ENCODE data around the gene SNTA1. TPM values are rescaled to one million over a fixed set of nuclear protein-coding genes. Genes with fewer than 3 reads are reported as not detected.
A peak's percentile ranks its signal among the peaks of the same experiment; 100 is the strongest.

The SNTA1 gene
- total and polyA plus RNA-seq, 2 experiments from 2014 or later: 3.8 to 9.3 TPM

- Mint-ChIP-seq H3K36me3 (ENCODE audit: low read depth) (no peaks in the 10 kb centered on the region), H3K4me3 (no peak overlapping the region; the same call in 2 of the 3 replicates), H3K27me3 (ENCODE audit: insufficient read depth, low read depth, poor library complexity) (peaks cover 15% of the 10 kb centered on the region), H3K27ac (no peak overlapping the region), H3K9me3 (no peaks in the 10 kb centered on the region), H3K4me1 (peaks cover 31% of the 10 kb centered on the region)
- Histone ChIP-seq H3K79me2 (replicated peaks; ENCODE audit: insufficient read depth) (no peaks in the 10 kb centered on the region), H3K36me3 (ENCODE audit: insufficient read depth) (no peaks in the 10 kb centered on the region), H3K4me3 (no peak overlapping the region), H3F3A (replicated peaks; ENCODE audit: low read depth) (no peaks in the 10 kb centered on the region), H3K27ac (ENCODE audit: low read depth) (no peak overlapping the region), H3K9me2 (ENCODE audit: insufficient read depth) (no peaks in the 10 kb centered on the region), H3K4me2 (0 out of 2 replicates have a peak overlapping the region, but pooled peaks have one; percentile 16), H4K20me1 (replicated peaks; ENCODE audit: insufficient read depth) (no peaks in the 10 kb centered on the region), H3K4me1 (ENCODE audit: insufficient read depth) (peaks cover 25% of the 10 kb centered on the region), H3K27me3 (ENCODE audit: insufficient read depth) (no peaks in the 10 kb centered on the region), H2AFZ (peak overlapping the region; percentile 63)
- peak; percentile 73 for ATAC-seq
- DNase-seq (ENCODE audit: low spot score): peak; percentile 54
- TF ChIP-seq JUNB (IDR thresholded peaks at IDR 0.05; ENCODE audit: unreplicated experiment): no peak
- TF ChIP-seq, protein P1, sequence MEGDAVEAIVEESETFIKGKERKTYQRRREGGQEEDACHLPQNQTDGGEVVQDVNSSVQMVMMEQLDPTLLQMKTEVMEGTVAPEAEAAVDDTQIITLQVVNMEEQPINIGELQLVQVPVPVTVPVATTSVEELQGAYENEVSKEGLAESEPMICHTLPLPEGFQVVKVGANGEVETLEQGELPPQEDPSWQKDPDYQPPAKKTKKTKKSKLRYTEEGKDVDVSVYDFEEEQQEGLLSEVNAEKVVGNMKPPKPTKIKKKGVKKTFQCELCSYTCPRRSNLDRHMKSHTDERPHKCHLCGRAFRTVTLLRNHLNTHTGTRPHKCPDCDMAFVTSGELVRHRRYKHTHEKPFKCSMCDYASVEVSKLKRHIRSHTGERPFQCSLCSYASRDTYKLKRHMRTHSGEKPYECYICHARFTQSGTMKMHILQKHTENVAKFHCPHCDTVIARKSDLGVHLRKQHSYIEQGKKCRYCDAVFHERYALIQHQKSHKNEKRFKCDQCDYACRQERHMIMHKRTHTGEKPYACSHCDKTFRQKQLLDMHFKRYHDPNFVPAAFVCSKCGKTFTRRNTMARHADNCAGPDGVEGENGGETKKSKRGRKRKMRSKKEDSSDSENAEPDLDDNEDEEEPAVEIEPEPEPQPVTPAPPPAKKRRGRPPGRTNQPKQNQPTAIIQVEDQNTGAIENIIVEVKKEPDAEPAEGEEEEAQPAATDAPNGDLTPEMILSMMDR (conservative IDR thresholded peaks at IDR 0.05; ENCODE audit: low read depth in 2 of 2): no peak
- no peak for TF ChIP-seq NANOG (IDR thresholded peaks at IDR 0.05; ENCODE audit: borderline replicate concordance)
- TF ChIP-seq EZH2phosphoT487 (IDR thresholded peaks at IDR 0.05; ENCODE audit: unreplicated experiment): no peak
- TF ChIP-seq STAT1 (IDR thresholded peaks at IDR 0.05; ENCODE audit: unreplicated experiment): no peak
- TF ChIP-seq, protein P2, sequence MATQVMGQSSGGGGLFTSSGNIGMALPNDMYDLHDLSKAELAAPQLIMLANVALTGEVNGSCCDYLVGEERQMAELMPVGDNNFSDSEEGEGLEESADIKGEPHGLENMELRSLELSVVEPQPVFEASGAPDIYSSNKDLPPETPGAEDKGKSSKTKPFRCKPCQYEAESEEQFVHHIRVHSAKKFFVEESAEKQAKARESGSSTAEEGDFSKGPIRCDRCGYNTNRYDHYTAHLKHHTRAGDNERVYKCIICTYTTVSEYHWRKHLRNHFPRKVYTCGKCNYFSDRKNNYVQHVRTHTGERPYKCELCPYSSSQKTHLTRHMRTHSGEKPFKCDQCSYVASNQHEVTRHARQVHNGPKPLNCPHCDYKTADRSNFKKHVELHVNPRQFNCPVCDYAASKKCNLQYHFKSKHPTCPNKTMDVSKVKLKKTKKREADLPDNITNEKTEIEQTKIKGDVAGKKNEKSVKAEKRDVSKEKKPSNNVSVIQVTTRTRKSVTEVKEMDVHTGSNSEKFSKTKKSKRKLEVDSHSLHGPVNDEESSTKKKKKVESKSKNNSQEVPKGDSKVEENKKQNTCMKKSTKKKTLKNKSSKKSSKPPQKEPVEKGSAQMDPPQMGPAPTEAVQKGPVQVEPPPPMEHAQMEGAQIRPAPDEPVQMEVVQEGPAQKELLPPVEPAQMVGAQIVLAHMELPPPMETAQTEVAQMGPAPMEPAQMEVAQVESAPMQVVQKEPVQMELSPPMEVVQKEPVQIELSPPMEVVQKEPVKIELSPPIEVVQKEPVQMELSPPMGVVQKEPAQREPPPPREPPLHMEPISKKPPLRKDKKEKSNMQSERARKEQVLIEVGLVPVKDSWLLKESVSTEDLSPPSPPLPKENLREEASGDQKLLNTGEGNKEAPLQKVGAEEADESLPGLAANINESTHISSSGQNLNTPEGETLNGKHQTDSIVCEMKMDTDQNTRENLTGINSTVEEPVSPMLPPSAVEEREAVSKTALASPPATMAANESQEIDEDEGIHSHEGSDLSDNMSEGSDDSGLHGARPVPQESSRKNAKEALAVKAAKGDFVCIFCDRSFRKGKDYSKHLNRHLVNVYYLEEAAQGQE (IDR thresholded peaks at IDR 0.05; ENCODE audit: unreplicated experiment): no peak
- TF ChIP-seq EZH2 (IDR thresholded peaks at IDR 0.05; ENCODE audit: low read depth, unreplicated experiment): no peak
- TF ChIP-seq, protein P3, sequence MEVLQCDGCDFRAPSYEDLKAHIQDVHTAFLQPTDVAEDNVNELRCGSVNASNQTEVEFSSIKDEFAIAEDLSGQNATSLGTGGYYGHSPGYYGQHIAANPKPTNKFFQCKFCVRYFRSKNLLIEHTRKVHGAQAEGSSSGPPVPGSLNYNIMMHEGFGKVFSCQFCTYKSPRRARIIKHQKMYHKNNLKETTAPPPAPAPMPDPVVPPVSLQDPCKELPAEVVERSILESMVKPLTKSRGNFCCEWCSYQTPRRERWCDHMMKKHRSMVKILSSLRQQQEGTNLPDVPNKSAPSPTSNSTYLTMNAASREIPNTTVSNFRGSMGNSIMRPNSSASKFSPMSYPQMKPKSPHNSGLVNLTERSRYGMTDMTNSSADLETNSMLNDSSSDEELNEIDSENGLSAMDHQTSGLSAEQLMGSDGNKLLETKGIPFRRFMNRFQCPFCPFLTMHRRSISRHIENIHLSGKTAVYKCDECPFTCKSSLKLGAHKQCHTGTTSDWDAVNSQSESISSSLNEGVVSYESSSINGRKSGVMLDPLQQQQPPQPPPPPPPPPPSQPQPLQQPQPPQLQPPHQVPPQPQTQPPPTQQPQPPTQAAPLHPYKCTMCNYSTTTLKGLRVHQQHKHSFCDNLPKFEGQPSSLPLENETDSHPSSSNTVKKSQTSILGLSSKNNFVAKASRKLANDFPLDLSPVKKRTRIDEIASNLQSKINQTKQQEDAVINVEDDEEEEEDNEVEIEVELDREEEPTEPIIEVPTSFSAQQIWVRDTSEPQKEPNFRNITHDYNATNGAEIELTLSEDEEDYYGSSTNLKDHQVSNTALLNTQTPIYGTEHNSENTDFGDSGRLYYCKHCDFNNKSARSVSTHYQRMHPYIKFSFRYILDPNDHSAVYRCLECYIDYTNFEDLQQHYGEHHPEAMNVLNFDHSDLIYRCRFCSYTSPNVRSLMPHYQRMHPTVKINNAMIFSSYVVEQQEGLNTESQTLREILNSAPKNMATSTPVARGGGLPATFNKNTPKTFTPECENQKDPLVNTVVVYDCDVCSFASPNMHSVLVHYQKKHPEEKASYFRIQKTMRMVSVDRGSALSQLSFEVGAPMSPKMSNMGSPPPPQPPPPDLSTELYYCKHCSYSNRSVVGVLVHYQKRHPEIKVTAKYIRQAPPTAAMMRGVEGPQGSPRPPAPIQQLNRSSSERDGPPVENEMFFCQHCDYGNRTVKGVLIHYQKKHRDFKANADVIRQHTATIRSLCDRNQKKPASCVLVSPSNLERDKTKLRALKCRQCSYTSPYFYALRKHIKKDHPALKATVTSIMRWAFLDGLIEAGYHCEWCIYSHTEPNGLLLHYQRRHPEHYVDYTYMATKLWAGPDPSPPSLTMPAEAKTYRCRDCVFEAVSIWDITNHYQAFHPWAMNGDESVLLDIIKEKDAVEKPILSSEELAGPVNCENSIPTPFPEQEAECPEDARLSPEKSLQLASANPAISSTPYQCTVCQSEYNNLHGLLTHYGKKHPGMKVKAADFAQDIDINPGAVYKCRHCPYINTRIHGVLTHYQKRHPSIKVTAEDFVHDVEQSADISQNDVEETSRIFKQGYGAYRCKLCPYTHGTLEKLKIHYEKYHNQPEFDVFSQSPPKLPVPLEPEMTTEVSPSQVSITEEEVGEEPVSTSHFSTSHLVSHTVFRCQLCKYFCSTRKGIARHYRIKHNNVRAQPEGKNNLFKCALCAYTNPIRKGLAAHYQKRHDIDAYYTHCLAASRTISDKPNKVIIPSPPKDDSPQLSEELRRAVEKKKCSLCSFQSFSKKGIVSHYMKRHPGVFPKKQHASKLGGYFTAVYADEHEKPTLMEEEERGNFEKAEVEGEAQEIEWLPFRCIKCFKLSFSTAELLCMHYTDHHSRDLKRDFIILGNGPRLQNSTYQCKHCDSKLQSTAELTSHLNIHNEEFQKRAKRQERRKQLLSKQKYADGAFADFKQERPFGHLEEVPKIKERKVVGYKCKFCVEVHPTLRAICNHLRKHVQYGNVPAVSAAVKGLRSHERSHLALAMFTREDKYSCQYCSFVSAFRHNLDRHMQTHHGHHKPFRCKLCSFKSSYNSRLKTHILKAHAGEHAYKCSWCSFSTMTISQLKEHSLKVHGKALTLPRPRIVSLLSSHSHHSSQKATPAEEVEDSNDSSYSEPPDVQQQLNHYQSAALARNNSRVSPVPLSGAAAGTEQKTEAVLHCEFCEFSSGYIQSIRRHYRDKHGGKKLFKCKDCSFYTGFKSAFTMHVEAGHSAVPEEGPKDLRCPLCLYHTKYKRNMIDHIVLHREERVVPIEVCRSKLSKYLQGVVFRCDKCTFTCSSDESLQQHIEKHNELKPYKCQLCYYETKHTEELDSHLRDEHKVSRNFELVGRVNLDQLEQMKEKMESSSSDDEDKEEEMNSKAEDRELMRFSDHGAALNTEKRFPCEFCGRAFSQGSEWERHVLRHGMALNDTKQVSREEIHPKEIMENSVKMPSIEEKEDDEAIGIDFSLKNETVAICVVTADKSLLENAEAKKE (CRISPR knock-in tag; IDR thresholded peaks at IDR 0.05): no peak
- TF ChIP-seq CREB1 (CRISPR knock-in tag; IDR thresholded peaks at IDR 0.05; ENCODE audit: low read depth): no peak
- TF ChIP-seq, protein P4, sequence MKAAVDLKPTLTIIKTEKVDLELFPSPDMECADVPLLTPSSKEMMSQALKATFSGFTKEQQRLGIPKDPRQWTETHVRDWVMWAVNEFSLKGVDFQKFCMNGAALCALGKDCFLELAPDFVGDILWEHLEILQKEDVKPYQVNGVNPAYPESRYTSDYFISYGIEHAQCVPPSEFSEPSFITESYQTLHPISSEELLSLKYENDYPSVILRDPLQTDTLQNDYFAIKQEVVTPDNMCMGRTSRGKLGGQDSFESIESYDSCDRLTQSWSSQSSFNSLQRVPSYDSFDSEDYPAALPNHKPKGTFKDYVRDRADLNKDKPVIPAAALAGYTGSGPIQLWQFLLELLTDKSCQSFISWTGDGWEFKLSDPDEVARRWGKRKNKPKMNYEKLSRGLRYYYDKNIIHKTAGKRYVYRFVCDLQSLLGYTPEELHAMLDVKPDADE (IDR thresholded peaks at IDR 0.05): no peak
- TF ChIP-seq ZNF331 (CRISPR knock-in tag; IDR thresholded peaks at IDR 0.05; ENCODE audit: low read depth): no peak
- no peak for TF ChIP-seq POLR2AphosphoS5 (IDR thresholded peaks at IDR 0.05; ENCODE audit: low read depth)
- TF ChIP-seq ZNF114 (CRISPR knock-in tag; IDR thresholded peaks at IDR 0.05): no peak
Observed at GRCh38 chr20:33477386-33478234, 34.0 kb upstream of the SNTA1 start.

Data from GM23338 (cell line).